ENCODE results near the gene NOS1AP. TPM values are rescaled to one million over a fixed set of nuclear protein-coding genes. Genes with fewer than 3 reads are reported as not detected.

The NOS1AP gene
- total and polyA plus RNA-seq, 7 experiments from 2014 or later: 0.08 to 0.15 TPM; not detected in 5

DNA sequence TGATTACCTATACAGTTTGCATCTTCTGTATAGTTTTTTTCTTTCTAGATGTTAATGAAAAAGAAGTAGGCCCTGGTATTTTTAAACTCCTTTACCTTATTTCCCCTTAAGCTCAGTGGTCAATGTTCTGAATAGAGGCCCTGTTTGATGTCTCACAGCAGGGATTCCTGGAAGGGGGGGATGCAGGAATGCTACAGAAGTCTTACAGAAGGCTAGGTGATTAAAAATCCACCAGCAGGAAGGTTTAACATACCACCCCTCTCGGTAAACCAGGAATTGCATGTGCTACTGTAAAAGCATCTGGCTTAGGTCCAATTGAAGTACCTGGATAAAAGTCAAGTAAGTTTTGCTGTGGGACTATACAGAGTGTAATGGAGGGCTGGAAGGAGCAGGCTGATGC, 78.3 kb downstream of the NOS1AP start:
- Histone ChIP-seq H3K4me1 (ENCODE audit: control insufficient read depth in 2 of 2, insufficient read depth in 2 of 2, low read length in 2 of 2) (no peaks in the 10 kb centered on the region), H3K27me3 (ENCODE audit: control insufficient read depth in 2 of 2, insufficient read depth in 2 of 2, low read length in 2 of 2) (no peaks in the 10 kb centered on the region), H3K4me3 (ENCODE audit: low read length) (no peak overlapping the region), H3K9me3 (ENCODE audit: control insufficient read depth in 2 of 3, low read length in 3 of 3) (no peaks in the 10 kb centered on the region), H3K36me3 (ENCODE audit: control insufficient read depth in 2 of 3, insufficient read depth in 3 of 3, low read length in 3 of 3) (no peaks in the 10 kb centered on the region), H3K27ac (ENCODE audit: low read depth, low read length) (no peak overlapping the region)
- H3K4me3 Mint-ChIP-seq: no peak overlapping the region
- no peaks in the 10 kb centered on the region for H3K4me1 Mint-ChIP-seq
- no peak for ATAC-seq
- DNase-seq: no peak
- intact Hi-C loops (cut with micrococcal nuclease): no loop called here
- CTCF ChIA-PET: no interaction called here
- H3K36me3 Mint-ChIP-seq: no peaks in the 10 kb centered on the region
- no peak overlapping the region for H3K27ac Mint-ChIP-seq
- H3K9me3 Mint-ChIP-seq: peaks cover 0 to 5% (median 0%) of the 10 kb centered on the region in 11 donors
- peaks cover 11 to 27% (median 13%) of the 10 kb centered on the region in 5 donors for H3K27me3 Mint-ChIP-seq
- POLR2A ChIA-PET: no interaction called here

DNA sequence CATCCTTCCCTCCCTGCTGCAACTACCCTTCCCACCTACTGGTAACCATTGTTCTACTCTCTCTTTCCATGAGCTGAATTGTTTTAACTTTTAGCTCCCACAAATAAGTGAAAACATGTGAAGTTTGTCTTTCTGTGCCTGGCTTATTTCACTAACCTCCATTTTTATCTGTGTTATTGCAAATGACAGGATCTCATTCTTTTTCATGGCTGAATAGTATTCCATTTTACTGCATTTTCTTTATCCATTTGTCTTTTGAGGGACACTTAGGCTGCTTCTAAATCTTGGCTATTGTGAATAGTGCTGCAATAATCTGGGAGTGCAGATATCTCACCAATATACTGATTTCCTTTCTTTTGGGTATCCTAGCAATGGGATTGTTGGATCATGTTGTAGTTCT, 80.6 kb downstream of the NOS1AP start:
- peaks cover 8 to 27% (median 17%) of the 10 kb centered on the region in 5 donors for H3K27me3 Mint-ChIP-seq
- H3K4me3 Mint-ChIP-seq: no peak overlapping the region
- no peaks in the 10 kb centered on the region for H3K4me1 ChIP-seq (ENCODE audit: control insufficient read depth in 2 of 2, insufficient read depth in 2 of 2, low read length in 2 of 2)
- no peaks in the 10 kb centered on the region for H3K4me1 Mint-ChIP-seq
- no peak for ATAC-seq
- intact Hi-C loops (cut with micrococcal nuclease): no loop called here
- H3K4me3 ChIP-seq (ENCODE audit: low read length): no peak overlapping the region
- H3K27ac Mint-ChIP-seq: no peak overlapping the region
- no peak overlapping the region for H3K27ac ChIP-seq (ENCODE audit: low read depth, low read length)
- no peak for DNase-seq
- H3K27me3 ChIP-seq (ENCODE audit: control insufficient read depth in 2 of 2, insufficient read depth in 2 of 2, low read length in 2 of 2): no peaks in the 10 kb centered on the region
- H3K9me3 Mint-ChIP-seq: peaks cover 0 to 5% (median 0%) of the 10 kb centered on the region in 11 donors
- H3K9me3 ChIP-seq (ENCODE audit: control insufficient read depth in 2 of 3, low read length in 3 of 3): no peaks in the 10 kb centered on the region
- POLR2A ChIA-PET: no interaction called here
- no peaks in the 10 kb centered on the region for H3K36me3 ChIP-seq (ENCODE audit: control insufficient read depth in 2 of 3, insufficient read depth in 3 of 3, low read length in 3 of 3)
- no peaks in the 10 kb centered on the region for H3K36me3 Mint-ChIP-seq
- CTCF ChIA-PET: no interaction called here

GRCh38 chr1:162151900-162152829, 82.7 kb downstream of the NOS1AP start:
- Mint-ChIP-seq H3K9me3 (peaks cover 0 to 5% (median 0%) of the 10 kb centered on the region in 11 donors), H3K27ac (no peak overlapping the region), H3K27me3 (peaks cover 8 to 27% (median 15%) of the 10 kb centered on the region in 5 donors), H3K36me3 (no peaks in the 10 kb centered on the region), H3K4me3 (no peak overlapping the region), H3K4me1 (no peaks in the 10 kb centered on the region)
- Histone ChIP-seq H3K27ac (ENCODE audit: low read depth, low read length) (no peak overlapping the region), H3K27me3 (ENCODE audit: control insufficient read depth in 2 of 2, insufficient read depth in 2 of 2, low read length in 2 of 2) (no peaks in the 10 kb centered on the region), H3K4me1 (ENCODE audit: control insufficient read depth in 2 of 2, insufficient read depth in 2 of 2, low read length in 2 of 2) (no peaks in the 10 kb centered on the region), H3K4me3 (ENCODE audit: low read length) (no peak overlapping the region), H3K36me3 (ENCODE audit: control insufficient read depth in 2 of 3, insufficient read depth in 3 of 3, low read length in 3 of 3) (no peaks in the 10 kb centered on the region), H3K9me3 (ENCODE audit: control insufficient read depth in 2 of 3, low read length in 3 of 3) (no peaks in the 10 kb centered on the region)
- DNase-seq: no peak
- CTCF ChIA-PET: no interaction called here
- POLR2A ChIA-PET: no interaction called here
- peak; percentile 70 for ATAC-seq
- intact Hi-C loops (cut with micrococcal nuclease): no loop called here

- CTCF ChIA-PET: no interaction called here
- intact Hi-C loops (cut with micrococcal nuclease): no loop called here
Measured at GRCh38 chr1:162153374-162153773, 83.9 kb downstream of the NOS1AP start.

GRCh38 chr1:162157469-162157868, 88.0 kb downstream of the NOS1AP start:
- no peaks in the 10 kb centered on the region for H3K36me3 ChIP-seq (ENCODE audit: control insufficient read depth in 2 of 3, insufficient read depth in 3 of 3, low read length in 3 of 3)
- H3K27me3 ChIP-seq (ENCODE audit: control insufficient read depth in 2 of 2, insufficient read depth in 2 of 2, low read length in 2 of 2): no peaks in the 10 kb centered on the region
- Mint-ChIP-seq H3K27me3 (peaks cover 4 to 25% (median 22%) of the 10 kb centered on the region in 5 donors), H3K9me3 (no peaks in the 10 kb centered on the region), H3K36me3 (no peaks in the 10 kb centered on the region), H3K4me3 (no peak overlapping the region), H3K27ac (no peak overlapping the region), H3K4me1 (no peaks in the 10 kb centered on the region)
- CTCF ChIA-PET: no interaction called here
- intact Hi-C loops (cut with micrococcal nuclease): no loop called here
- no peak for DNase-seq
- H3K9me3 ChIP-seq (ENCODE audit: control insufficient read depth in 2 of 3, low read length in 3 of 3): no peaks in the 10 kb centered on the region
- H3K4me1 ChIP-seq (ENCODE audit: control insufficient read depth in 2 of 2, insufficient read depth in 2 of 2, low read length in 2 of 2): no peaks in the 10 kb centered on the region
- no peak overlapping the region for H3K27ac ChIP-seq (ENCODE audit: low read depth, low read length)
- ATAC-seq: no peak
- no peak overlapping the region for H3K4me3 ChIP-seq (ENCODE audit: low read length)
- POLR2A ChIA-PET: no interaction called here

More at GRCh38 chr1:162153374-162153773, 83.9 kb downstream of the NOS1AP start:
- no peaks in the 10 kb centered on the region for H3K27me3 ChIP-seq (ENCODE audit: control insufficient read depth in 2 of 2, insufficient read depth in 2 of 2, low read length in 2 of 2)
- POLR2A ChIA-PET: no interaction called here
- H3K4me1 ChIP-seq (ENCODE audit: control insufficient read depth in 2 of 2, insufficient read depth in 2 of 2, low read length in 2 of 2): no peaks in the 10 kb centered on the region
- H3K36me3 ChIP-seq (ENCODE audit: control insufficient read depth in 2 of 3, insufficient read depth in 3 of 3, low read length in 3 of 3): no peaks in the 10 kb centered on the region
- H3K4me3 ChIP-seq (ENCODE audit: low read length): no peak overlapping the region
- peaks cover 8 to 28% (median 16%) of the 10 kb centered on the region in 5 donors for H3K27me3 Mint-ChIP-seq
- H3K27ac Mint-ChIP-seq: no peak overlapping the region
- H3K27ac ChIP-seq (ENCODE audit: low read depth, low read length): no peak overlapping the region
- peaks cover 0 to 5% (median 0%) of the 10 kb centered on the region in 11 donors for H3K9me3 Mint-ChIP-seq
- DNase-seq (no peak), ATAC-seq (no peak)
- H3K4me1 Mint-ChIP-seq: no peaks in the 10 kb centered on the region
- no peak overlapping the region for H3K4me3 Mint-ChIP-seq
- no peaks in the 10 kb centered on the region for H3K36me3 Mint-ChIP-seq
- H3K9me3 ChIP-seq (ENCODE audit: control insufficient read depth in 2 of 3, low read length in 3 of 3): no peaks in the 10 kb centered on the region

GRCh38 chr1:162158624-162159271, 89.3 kb downstream of the NOS1AP start:
- intact Hi-C loops (cut with micrococcal nuclease): no loop called here
- Mint-ChIP-seq H3K27ac (no peak overlapping the region), H3K9me3 (no peaks in the 10 kb centered on the region), H3K27me3 (peaks cover 12 to 33% (median 25%) of the 10 kb centered on the region in 5 donors), H3K4me1 (no peaks in the 10 kb centered on the region), H3K36me3 (no peaks in the 10 kb centered on the region), H3K4me3 (no peak overlapping the region)
- Histone ChIP-seq H3K36me3 (ENCODE audit: control insufficient read depth in 2 of 3, insufficient read depth in 3 of 3, low read length in 3 of 3) (no peaks in the 10 kb centered on the region), H3K4me3 (ENCODE audit: low read length) (no peak overlapping the region), H3K27me3 (ENCODE audit: control insufficient read depth in 2 of 2, insufficient read depth in 2 of 2, low read length in 2 of 2) (no peaks in the 10 kb centered on the region), H3K9me3 (ENCODE audit: control insufficient read depth in 2 of 3, low read length in 3 of 3) (no peaks in the 10 kb centered on the region), H3K27ac (ENCODE audit: low read depth, low read length) (no peak overlapping the region), H3K4me1 (ENCODE audit: control insufficient read depth in 2 of 2, insufficient read depth in 2 of 2, low read length in 2 of 2) (no peaks in the 10 kb centered on the region)
- no peak for DNase-seq
- CTCF ChIA-PET: no interaction called here
- ATAC-seq: no peak
- POLR2A ChIA-PET: no interaction called here

Data from naive thymus-derived CD4-positive, alpha-beta T cell (primary cell).